Measurements from ENCODE around the gene ABL1.

The ABL1 gene

GRCh38 chr9:130872912-130873503, 38.0 kb downstream of the ABL1 start:
- no peak for DNase-seq

DNA sequence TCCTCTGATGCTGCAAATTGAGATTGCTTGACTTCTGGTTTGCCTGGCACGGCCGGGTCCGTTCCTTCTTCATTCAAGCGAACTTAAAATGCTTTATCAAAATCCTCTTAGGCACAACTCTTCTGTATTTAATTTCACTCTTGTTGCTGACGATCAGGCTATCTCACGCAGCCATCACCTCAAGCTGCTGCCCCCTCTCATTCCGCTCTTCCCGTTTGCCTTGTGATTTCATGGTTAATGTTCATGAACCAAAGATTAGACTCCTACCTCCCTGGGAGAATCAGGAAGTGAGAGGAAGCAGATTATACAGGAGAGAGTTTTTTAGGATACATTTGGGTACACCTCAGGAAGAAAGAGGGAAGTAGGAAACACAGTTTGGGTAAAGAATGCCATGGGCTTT, 38.9 kb downstream of the ABL1 start:
- DNase-seq, result no peak

DNA sequence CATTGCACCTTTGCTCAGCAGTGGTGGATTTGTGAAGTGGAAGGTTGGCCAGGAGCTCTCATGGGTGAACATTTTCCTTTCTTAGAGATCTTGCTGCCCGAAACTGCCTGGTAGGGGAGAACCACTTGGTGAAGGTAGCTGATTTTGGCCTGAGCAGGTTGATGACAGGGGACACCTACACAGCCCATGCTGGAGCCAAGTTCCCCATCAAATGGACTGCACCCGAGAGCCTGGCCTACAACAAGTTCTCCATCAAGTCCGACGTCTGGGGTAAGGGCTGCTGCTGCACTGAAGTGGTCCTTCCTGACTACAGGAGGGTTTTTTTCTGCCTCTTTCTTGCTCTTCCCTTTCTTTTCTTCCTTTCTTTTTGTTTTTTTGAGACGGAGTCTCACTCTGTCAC, 39.7 kb downstream of the ABL1 start:
- no peak for DNase-seq

DNA sequence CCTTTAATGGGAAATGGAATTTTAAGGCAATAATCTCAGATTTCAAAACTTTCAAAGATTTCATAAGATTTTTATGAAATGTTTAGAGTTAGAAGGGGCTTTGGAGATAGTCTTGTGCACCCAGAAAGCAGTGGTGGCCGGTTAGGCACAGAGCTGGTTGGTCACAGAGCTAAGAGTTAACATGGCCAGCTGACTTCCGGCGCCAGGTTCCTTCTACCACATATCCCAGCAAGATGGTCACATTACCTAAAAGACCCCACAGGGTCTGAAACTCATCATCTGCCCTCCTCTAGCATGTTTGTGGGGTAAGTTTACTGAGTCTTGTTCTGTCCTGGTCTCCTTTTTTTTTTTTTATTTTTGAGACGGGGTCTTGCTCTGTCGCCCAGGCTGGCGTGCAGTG, 42.2 kb downstream of the ABL1 start:
- no peak for DNase-seq

GRCh38 chr9:130878295-130878694, 43.2 kb downstream of the ABL1 start:
- no peak for DNase-seq

- no peak for DNase-seq
These were observed 44.9 kb downstream of the ABL1 start for GRCh38 chr9:130879863-130880411.

DNA sequence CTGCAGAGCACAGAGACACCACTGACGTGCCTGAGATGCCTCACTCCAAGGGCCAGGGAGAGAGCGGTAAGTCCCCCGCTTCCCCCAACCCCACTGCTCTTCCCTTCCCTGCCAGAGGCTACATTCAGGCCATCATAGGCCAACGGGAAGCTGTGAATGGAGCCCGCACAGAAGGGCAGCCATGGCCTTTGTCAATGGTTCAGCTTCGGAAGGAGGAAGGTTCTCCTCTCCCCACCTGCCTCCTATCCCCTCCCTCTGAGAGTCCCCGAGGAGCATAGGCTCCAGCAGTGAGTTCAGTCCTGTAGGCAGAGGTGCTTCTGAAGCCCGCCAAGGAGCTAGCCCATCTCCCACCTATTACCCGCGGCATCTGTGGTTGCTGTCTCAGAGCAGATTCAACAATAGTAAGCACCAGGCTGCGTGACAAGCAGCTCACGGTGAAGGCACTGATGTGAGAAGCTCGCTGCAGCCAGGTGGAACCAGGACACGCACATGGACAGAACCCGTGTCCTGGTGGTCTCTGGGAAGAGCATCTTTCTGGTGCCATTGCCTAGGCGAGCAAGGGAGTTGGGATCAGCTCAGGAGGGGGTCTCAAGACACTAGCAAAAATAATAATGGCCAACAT, 45.7 kb downstream of the ABL1 start:
- no peak for DNase-seq

DNA sequence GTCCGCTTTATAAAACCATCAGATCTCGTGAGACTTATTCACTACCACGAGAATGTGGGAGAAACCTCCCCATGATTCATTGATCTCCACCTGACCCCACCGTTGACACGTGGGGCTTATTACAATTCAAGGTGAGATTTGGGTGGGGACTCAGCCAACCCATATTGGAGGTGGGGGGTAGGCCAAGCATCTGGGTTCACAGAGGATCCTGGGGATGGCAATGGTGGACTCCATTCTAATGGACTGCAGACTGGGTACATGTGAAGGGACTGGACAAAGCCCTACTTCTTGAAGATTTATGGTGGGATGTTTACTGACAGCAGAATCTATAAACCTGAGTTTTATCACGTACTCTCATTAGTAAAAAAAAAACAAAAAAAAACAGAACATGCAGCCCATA, 46.5 kb downstream of the ABL1 start:
- DNase-seq, result no peak

DNA sequence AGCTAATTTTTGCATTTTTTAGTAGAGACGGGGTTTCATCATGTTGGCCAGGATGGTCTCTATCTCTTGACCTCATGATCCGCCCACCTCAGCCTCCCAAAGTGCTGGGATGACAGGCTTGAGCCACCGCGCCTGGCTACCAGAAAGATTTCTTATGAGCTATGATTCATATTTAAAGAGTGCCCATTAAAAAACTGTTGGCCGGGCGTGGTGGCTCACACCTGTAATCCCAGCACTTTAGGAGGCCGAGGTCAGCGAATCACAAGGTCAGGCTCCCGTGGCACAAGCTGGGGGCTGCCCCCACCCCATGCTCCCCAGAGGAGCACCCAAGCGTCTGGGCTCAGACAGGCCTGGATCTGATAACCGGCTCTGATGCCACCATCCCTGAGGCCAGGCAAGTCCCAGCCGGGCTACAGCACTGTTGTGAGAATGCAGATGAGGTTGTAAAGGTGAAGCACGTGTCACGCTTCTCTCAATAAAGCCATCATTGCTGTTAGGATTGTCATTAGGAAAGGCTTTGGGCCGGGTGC, 47.7 kb downstream of the ABL1 start:
- no peak for DNase-seq

DNA sequence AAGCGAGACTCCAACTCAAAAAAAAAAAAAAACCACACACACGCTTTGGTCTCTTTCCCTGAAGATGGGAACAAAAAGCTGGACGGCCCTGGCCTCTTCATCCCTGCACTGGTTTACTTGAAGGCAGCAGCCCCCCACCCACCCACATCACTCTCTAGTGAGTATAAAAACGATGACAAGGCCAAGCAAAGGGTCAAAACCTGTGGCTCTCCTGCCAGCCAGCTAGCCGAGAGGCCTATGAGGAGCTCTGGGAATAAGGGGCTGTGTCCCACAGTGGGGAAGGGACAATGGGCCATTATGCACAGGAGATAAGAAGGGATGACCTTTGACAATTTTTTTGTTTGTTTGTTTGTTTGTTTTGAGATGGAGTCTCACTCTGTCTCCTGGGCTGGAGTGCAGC, 48.4 kb downstream of the ABL1 start:
- no peak for DNase-seq

DNA sequence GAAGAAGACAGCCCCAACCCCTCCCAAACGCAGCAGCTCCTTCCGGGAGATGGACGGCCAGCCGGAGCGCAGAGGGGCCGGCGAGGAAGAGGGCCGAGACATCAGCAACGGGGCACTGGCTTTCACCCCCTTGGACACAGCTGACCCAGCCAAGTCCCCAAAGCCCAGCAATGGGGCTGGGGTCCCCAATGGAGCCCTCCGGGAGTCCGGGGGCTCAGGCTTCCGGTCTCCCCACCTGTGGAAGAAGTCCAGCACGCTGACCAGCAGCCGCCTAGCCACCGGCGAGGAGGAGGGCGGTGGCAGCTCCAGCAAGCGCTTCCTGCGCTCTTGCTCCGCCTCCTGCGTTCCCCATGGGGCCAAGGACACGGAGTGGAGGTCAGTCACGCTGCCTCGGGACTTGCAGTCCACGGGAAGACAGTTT, 49.1 kb downstream of the ABL1 start:
- DNase-seq, result no peak

- DNase-seq, result no peak
These were observed 49.8 kb downstream of the ABL1 start for GRCh38 chr9:130884542-130885483.

DNA sequence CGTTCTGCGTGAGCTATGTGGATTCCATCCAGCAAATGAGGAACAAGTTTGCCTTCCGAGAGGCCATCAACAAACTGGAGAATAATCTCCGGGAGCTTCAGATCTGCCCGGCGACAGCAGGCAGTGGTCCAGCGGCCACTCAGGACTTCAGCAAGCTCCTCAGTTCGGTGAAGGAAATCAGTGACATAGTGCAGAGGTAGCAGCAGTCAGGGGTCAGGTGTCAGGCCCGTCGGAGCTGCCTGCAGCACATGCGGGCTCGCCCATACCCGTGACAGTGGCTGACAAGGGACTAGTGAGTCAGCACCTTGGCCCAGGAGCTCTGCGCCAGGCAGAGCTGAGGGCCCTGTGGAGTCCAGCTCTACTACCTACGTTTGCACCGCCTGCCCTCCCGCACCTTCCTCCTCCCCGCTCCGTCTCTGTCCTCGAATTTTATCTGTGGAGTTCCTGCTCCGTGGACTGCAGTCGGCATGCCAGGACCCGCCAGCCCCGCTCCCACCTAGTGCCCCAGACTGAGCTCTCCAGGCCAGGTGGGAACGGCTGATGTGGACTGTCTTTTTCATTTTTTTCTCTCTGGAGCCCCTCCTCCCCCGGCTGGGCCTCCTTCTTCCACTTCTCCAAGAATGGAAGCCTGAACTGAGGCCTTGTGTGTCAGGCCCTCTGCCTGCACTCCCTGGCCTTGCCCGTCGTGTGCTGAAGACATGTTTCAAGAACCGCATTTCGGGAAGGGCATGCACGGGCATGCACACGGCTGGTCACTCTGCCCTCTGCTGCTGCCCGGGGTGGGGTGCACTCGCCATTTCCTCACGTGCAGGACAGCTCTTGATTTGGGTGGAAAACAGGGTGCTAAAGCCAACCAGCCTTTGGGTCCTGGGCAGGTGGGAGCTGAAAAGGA, 50.7 kb downstream of the ABL1 start:
- DNase-seq, result no peak

DNA sequence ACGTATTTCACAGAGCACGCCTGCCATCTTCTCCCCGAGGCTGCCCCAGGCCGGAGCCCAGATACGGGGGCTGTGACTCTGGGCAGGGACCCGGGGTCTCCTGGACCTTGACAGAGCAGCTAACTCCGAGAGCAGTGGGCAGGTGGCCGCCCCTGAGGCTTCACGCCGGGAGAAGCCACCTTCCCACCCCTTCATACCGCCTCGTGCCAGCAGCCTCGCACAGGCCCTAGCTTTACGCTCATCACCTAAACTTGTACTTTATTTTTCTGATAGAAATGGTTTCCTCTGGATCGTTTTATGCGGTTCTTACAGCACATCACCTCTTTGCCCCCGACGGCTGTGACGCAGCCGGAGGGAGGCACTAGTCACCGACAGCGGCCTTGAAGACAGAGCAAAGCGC, 51.9 kb downstream of the ABL1 start:
- DNase-seq, result no peak

GRCh38 chr9:130887494-130888144, 52.6 kb downstream of the ABL1 start:
- DNase-seq, result no peak

GRCh38 chr9:130888146-130888885, 53.3 kb downstream of the ABL1 start:
- DNase-seq, result no peak

DNA sequence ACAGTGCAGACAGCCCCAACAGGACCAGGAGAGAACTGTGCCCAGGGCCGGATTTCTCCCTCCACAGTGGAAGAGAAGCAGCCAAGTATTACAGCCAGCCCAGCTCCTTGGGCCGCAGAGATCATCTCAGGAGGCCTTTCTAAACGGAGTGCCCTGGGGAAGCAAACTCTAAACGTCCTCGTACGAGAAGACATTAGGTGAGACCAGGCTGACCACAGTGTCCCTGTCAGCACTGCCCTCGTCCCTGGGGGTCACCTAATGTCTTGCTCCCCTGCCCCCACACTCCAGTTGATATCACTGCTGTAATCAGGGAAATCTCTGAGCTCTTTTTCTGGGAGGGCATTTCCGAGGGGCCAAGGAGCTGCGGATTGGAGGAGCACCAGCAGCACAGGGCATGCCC, 55.1 kb downstream of the ABL1 start:
- DNase-seq, result no peak

DNA sequence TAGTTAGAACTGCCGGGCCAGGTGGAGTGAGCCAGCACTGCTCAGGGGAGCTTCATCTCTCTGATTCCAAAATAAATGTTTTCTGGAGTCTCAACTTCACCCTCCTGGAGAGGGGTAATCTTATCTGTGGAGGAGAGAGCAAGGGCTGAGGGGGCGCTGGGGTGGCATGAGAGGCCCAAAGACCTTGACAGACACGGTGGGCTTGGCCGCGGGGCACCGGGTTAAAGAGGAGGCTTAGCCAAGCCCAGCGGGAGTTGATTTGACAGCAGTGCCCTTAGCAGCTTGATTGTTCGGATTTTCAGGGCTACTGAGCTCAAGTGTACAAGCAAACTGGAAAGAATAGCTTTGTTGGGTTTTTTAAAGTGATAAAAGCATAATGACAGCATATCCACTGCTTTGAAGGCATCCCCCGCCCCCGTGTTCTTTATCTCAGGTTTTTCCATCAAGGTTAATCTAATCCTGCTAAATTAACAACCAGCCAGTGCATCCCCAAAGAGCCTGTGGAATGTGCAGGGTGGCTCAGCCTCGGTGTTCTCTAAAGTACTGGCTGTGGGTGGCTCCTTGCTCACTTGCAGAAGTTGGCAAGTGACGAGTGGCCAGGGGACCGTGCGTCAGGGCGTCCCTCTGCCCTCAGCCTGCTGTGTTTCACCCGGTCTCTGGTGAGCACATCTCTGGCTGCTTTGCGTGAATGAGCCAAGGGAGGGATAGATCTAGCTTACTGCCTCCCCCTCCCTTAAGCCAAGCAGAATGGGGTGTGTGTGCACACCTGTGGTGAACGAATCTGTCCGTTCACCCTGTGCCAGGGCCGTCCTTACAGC, 56.0 kb downstream of the ABL1 start:
- DNase-seq, result no peak

DNA sequence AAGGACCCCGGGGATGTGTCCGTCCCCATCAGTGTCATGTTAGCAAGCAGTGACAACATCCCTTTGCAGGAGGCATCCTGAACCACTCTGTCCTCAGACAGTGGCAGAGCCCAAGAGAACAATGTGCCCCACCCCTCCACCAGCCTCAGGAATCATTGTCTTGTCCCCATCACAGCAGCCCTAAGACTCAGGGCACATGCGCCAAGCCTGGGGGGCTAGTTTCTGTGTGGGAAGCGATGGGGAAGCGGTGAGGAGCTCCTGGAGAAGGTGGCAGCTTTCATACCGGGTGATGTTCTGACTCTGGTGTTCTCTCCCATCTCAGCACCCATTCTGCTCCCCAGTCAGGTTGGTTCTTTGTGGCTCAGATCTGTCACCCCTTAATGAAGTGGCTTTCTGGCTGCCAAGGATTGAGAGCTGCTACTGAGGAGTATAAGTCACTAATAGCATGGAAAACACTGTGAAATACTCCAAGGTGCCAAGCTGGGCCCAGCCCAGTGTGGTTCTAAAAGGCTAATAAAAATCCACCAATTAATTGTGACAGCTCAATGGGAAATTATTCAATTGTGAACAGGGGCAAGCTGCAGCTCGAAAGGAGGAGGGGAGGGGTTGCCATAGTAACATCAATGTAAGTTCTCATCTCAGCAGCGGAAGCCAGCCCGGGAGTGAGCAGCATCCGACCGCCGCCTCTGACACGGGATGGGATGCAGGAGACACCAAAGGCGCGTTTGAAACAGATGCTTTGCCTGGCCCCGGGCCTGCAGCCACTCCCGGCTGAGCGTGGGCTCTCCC, 56.8 kb downstream of the ABL1 start:
- DNase-seq, result no peak

Data from fibroblast of skin of back (primary cell).